Lower leg skin (tissue), 4 donors: ENCODE results near the gene TPRN. TPM values are rescaled to one million over a fixed set of nuclear protein-coding genes. Genes with fewer than 3 reads are reported as not detected.

Source experiments
- DNase-seq, 2 donors: peaks; one replicate each; pipeline ENCODE4 v3.0.0-alpha.2; 2019; ENCODE audit warnings: low spot score in 2 of 2
- H3K4me3 ChIP-seq: fragments of 200-600 bp; sonication (generic); 2 replicates; pipeline ENCODE4 v1.5.1; 2017; ENCODE audit warnings: mild to moderate bottlenecking, low read depth; ENCODE audit not compliant: poor library complexity, severe bottlenecking
- POLR2A ChIP-seq, 2 donors: fragments of 450-650 bp; IDR thresholded peaks; one replicate each; pipeline ENCODE4 v1.6.1; 2016 to 2017; ENCODE audit warnings: antibody characterized with exemption in 2 of 2, mild to moderate bottlenecking in 1 of 2, moderate library complexity in 1 of 2
- WGBS, 2 donors: methylation state at CpG; one replicate each; pipeline ENCODE4 v1.1.5; 2018; 5-methylcytosine and 5-hydroxymethylcytosine counted together
- intact Hi-C: fragments of 100-400 bp; cut with DNase I; formaldehyde crosslinking; loops from one replicate; pipeline ENCODE4 v1.15.0; 2023; ENCODE audit warnings: low total_unique reads
- total RNA-seq, 4 donors: library from RNA; depleted of rRNA; stranded (reverse); fragments of >200 nt; gene quantifications; one replicate each; pipeline ENCODE4 v1.1.0, GENCODE V29; 2016
- TF ChIP-seq, protein P1 (sequence below), 3 donors: fragments of 450-650 bp; IDR thresholded peaks; one replicate each; pipeline ENCODE4 v1.5.1; 2016; ENCODE audit warnings: antibody characterized with exemption in 3 of 3, mild to moderate bottlenecking in 3 of 3, moderate library complexity in 2 of 3

Gene TPRN
- total RNA-seq, 4 donors from 2014 or later: 27.6 to 34.2 (median 29.1) TPM

DNA sequence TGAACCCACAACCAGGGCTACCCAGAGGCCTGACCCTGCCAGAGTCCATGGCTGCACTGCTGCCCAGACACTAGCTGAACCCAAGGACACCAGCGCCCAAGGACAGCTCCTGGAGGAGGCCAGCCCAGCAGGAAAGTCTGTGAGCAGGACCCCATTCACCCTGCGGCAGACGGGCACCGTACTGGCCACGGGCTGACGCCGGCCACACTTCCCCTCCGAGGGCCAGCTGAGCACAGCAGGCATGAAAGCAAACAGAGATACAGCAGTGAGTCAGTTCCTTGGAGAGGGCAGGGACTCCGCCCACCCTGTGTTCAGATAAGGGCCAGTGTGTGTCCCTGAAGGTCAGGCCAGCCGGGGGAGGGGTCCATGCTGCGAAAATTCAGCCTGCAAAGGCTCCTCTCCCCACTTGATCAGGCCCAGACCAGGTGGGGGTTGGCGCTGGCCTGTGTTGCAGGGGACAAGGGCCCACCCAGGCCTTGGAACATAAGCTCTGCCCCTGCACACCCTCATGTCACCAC is 18.3 kb upstream of the TPRN start:
- WGBS, 2 donors: 79 to 85% methylated on average over 12 of the region's 12 CpGs
- DNase-seq: no peak
- H3K4me3 ChIP-seq: no peak overlapping the region
- intact Hi-C loops: no loop called here
- TF ChIP-seq POLR2A (IDR thresholded peaks at IDR 0.05): no peak
- TF ChIP-seq, protein P1, sequence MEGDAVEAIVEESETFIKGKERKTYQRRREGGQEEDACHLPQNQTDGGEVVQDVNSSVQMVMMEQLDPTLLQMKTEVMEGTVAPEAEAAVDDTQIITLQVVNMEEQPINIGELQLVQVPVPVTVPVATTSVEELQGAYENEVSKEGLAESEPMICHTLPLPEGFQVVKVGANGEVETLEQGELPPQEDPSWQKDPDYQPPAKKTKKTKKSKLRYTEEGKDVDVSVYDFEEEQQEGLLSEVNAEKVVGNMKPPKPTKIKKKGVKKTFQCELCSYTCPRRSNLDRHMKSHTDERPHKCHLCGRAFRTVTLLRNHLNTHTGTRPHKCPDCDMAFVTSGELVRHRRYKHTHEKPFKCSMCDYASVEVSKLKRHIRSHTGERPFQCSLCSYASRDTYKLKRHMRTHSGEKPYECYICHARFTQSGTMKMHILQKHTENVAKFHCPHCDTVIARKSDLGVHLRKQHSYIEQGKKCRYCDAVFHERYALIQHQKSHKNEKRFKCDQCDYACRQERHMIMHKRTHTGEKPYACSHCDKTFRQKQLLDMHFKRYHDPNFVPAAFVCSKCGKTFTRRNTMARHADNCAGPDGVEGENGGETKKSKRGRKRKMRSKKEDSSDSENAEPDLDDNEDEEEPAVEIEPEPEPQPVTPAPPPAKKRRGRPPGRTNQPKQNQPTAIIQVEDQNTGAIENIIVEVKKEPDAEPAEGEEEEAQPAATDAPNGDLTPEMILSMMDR (IDR thresholded peaks at IDR 0.05): no peak

DNA sequence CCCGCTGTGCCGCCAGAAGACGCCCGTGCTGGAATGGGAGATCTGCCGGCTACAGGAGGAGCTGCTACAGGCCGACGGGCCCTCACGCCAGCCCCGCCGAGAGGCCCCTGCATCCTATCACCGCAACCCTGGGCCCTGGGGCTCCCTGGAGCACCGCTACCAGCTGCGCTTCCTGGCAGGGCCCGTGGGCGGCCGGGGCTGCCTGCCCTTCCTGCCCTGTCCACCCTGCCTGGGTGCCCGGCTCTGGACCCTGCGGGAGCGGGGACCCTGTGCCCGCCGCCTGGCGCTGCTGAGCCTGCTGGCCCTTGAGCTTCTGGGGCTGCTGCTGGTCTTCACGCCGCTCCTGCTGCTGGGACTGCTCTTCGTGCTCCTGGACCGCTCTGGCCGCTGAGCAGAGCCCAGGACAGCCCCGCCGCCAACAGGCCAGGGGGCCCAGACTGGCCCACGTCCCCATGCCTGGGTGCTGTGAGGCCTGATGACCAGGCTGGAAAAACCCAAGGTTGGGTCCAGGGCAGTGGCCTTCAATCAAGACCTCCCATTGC is 17.7 kb upstream of the TPRN start:
- no peak for DNase-seq
- TF ChIP-seq, protein P1 (IDR thresholded peaks at IDR 0.05): no peak
- no peak for TF ChIP-seq POLR2A (IDR thresholded peaks at IDR 0.05)
- WGBS, 2 donors: 63 to 72% methylated on average over 19 to 20 of the region's 30 CpGs
- no peak overlapping the region for H3K4me3 ChIP-seq
- intact Hi-C loops: no loop called here

DNA sequence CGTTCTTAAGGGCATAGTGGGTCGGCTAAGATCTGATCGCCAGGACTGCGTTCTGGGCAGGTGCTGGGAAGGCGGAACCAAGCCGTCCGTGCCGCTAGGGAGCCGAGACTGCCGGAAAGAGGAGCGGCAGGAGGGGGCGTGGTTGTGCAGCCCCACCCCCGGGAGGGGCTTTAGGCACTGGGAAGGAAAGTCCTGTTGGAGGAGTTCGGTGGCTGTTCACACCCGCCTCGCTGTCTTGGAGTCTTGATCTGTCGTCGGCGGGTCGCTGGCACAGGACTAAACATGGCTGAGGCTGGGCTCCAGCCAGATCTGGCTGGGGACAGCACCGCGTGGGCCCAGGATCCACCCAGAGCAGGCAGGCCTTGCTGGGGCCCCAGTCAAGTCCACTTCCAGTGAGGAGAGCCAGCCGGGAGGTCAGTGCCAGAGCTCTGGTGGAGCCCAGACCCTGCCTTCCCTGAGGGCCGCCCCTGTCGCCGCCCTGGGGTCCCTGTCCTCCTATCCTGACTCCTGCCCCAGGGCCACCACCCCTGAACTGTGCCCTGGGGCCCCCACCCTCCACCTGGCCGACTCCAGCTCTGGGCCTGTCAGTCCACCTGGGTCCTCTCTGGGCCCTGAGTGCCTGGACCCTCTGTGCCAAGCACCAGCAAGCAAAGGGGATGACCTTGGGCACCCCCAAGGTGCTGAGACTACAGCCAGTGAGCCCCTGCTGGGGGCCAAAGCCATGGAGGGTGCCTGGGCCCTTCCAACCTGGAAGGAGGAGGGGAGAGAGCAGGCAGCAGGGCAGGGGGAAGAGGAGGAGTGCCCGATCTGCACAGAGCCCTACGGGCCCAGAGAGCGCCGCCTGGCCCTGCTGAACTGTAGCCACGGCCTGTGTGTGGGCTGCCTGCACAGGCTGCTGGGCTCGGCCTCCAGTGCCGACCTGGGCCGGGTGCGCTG is 17.0 kb upstream of the TPRN start:
- peak; percentile 76 to 94 for DNase-seq
- intact Hi-C loops: no loop called here
- TF ChIP-seq, protein P1 (IDR thresholded peaks at IDR 0.05): no peak
- no peak for TF ChIP-seq POLR2A (IDR thresholded peaks at IDR 0.05)
- peak overlapping the region; percentile 25 for H3K4me3 ChIP-seq
- WGBS, 2 donors: 25 to 44% methylated on average over 23 to 31 of the region's 36 CpGs

DNA sequence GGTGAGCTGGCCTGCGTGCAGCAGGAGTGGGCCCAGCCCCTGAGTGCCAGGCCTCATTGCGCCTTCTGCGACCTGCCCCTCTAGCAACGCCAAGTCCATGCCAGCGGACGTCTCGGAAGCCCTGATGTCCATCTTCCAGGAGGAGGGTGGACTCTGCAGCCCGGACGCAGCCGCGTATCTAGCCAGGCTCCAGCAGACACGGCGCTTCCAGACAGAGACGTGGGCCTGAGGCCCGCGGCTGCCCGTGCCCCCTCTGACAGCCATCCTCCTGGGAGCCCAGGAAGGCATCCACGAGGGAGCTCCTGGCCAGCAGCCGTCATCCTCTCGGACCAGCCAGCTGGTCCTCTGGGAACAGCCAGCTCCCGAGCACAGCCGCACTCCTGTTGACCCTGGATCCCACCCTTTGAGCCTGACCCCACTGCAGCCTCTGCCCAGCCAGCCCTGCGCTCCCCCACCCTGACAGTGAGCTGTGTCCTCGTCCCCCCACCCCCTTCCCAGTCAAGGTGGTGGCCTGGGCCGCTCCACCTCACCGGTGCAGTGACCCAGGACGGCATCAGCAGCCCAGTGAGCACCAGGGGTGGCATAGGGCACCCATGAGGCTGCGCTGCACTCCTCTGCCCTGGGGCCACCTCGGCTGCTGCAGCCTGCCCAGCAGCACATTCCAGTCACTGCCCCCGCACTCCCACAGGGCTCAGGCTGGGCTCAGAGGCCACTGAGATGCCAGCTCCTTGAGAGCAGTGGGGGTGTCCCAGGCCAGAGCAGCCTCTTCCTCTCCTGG is 15.8 kb upstream of the TPRN start:
- TF ChIP-seq, protein P1 (IDR thresholded peaks at IDR 0.05): no peak
- TF ChIP-seq POLR2A (IDR thresholded peaks at IDR 0.05): no peak
- WGBS, 2 donors: 90 to 92% methylated on average over 19 to 29 of the region's 30 CpGs
- intact Hi-C loops: no loop called here
- H3K4me3 ChIP-seq: no peak overlapping the region
- DNase-seq: no peak

DNA sequence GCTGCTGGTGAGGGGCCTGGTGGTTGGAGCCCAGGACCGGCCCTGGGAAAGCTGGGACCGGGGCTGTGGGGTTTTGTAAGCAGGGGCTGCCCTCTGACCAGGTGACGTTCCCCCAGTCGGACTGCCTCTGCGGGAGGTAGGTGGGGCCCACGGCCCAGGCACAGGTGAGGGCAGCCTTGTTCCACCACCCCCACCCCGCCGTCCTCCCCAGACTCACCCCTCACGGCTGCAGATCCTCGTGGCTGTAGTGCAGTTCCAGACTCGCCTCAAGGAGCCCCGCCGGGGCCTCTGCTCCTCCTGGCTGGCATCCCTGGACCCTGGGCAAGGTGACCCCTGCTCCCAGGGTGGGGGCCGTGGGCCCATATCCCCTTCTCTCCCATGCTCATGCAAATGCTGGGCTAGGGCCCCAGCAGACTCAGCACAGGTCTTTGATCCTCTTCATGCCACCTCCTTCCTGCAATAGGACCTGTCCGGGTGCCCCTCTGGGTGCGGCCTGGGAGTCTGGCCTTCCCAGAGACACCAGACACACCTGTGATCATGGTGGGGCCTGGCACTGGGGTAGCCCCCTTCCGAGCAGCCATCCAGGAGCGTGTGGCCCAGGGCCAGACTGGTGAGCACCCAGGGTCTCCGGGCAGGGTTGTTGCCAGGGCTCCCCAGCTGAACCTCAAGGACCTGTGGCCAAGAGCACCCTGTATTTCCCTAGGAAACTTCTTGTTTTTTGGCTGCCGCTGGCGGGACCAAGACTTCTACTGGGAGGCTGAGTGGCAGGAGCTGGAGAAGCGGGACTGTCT is 14.8 kb upstream of the TPRN start:
- TF ChIP-seq, protein P1 (IDR thresholded peaks at IDR 0.05): no peak
- no peak for TF ChIP-seq POLR2A (IDR thresholded peaks at IDR 0.05)
- no peak overlapping the region for H3K4me3 ChIP-seq
- DNase-seq: no peak
- intact Hi-C loops: no loop called here
- 92 to 96% methylated on average over 18 to 19 of the region's 22 CpGs for WGBS, 2 donors
